ENCODE measurements around the gene C2CD4C.
"Not testable (repeated sequence)": the region's sequence is repeated elsewhere in the genome, so short reads cannot be mapped to it uniquely, and the experiment has no call there.

C2CD4C gene

DNA sequence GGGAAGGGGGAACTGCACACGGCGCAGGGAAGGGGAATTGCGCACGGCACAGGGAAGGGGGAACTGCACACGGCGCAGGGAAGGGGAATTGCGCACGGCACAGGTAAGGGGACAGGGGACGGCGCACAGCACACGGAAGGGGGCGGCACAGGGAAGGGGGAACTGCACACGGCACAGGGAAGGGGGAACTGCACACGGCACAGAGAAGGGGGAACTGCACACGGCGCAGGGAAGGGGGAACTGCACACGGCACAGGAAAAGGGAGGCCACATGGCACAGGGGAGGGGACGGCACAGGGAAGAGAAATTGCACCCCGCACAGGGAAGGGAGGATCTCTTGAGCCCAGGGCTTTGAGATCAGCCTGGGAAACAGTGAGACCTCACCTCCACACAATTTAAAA lies 18.7 kb upstream of the C2CD4C start:
- not testable (repeated sequence) for H3K9ac ChIP-seq (ENCODE audit: low read length in 5 of 5); H3K4me3 ChIP-seq (ENCODE audit: low read depth in 1 of 5, low read length in 5 of 5); H3K27ac ChIP-seq (ENCODE audit: low read depth, low read length); H3K9me3 ChIP-seq (ENCODE audit: control insufficient read depth in 5 of 5, low read length in 5 of 5); H3K27me3 ChIP-seq (ENCODE audit: control insufficient read depth in 5 of 5, insufficient read depth in 4 of 5, low read length in 5 of 5)
- peaks cover 0 to 22% (median 0%) of the 10 kb centered on the region in 5 donors for H3K4me1 ChIP-seq (ENCODE audit: control insufficient read depth in 5 of 5, insufficient read depth in 5 of 5, low read length in 5 of 5)
- peaks cover 0 to 37% (median 6%) of the 10 kb centered on the region in 5 donors for H3K36me3 ChIP-seq (ENCODE audit: control insufficient read depth in 5 of 5, insufficient read depth in 5 of 5, low read length in 5 of 5)

DNA sequence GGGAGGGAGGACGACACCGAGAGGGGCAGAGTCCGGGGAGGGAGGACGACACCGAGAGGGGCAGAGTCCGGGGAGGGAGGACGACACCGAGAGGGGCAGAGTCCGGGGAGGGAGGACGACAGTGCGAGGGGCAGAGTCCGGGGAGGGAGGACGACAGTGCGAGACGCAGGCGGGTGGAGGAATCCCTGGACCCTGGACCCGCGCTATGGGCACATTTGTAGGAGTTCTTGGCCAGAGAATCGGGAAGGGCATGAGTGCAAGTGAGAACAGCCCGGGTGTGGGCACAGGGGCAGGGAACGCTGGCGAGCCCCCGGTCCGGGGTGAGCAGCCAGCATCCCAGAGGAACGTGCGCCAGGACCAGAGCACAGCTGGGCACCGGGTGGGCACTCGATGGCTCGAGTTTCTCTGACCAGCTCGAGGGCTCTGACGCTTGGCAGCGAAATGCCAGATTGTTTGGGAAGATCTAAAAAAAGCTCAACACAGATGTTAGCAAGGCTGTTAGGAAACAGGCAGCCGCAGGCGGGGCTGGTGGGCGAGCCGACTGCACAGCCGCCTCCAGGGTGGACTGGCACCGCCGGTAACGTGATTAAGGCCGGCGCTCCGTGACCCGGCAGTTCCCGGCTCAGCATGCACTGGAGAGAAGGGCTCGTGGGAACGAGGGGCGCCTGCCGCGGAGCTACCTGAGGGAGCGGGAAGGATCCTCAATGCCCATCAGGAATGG lies 17.9 kb upstream of the C2CD4C start:
- Histone ChIP-seq H3K27me3 (ENCODE audit: control insufficient read depth in 5 of 5, insufficient read depth in 4 of 5, low read length in 5 of 5) (peaks cover 0 to 3% (median 0%) of the 10 kb centered on the region in 5 donors), H3K4me3 (ENCODE audit: low read depth in 1 of 5, low read length in 5 of 5) (no peak overlapping the region), H3K9me3 (ENCODE audit: control insufficient read depth in 5 of 5, low read length in 5 of 5) (no peaks in the 10 kb centered on the region), H3K4me1 (ENCODE audit: control insufficient read depth in 5 of 5, insufficient read depth in 5 of 5, low read length in 5 of 5) (peaks cover 0 to 22% (median 0%) of the 10 kb centered on the region in 5 donors), H3K27ac (ENCODE audit: low read depth, low read length) (no peak overlapping the region), H3K9ac (ENCODE audit: low read length in 5 of 5) (no peak overlapping the region), H3K36me3 (ENCODE audit: control insufficient read depth in 5 of 5, insufficient read depth in 5 of 5, low read length in 5 of 5) (peaks cover 0 to 43% (median 12%) of the 10 kb centered on the region in 5 donors)

DNA sequence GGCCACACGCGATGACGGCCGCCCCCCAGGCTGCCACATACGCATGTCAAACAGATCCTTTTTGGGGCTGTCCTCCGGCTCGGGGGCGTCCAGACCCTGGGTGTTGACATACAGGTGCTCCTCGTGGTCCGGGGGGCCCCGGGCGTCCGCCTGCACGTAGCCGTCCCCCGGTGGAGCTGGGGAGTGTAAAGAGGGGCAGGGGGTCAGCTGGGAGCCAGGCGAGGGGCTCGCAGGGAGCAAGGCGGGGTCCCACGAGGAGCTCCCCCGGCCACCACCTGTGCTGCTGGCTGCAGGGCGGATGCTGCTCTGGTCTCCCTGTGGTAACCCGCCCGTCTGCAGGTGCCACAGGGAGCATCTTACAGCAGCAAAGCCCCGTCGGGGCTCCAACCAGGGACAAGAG lies 16.1 kb upstream of the C2CD4C start:
- no peak overlapping the region for H3K9ac ChIP-seq (ENCODE audit: low read length in 5 of 5)
- H3K36me3 ChIP-seq (ENCODE audit: control insufficient read depth in 5 of 5, insufficient read depth in 5 of 5, low read length in 5 of 5): peaks cover 0 to 43% (median 12%) of the 10 kb centered on the region in 5 donors
- H3K4me3 ChIP-seq (ENCODE audit: low read depth in 1 of 5, low read length in 5 of 5): no peak overlapping the region
- peaks cover 0 to 3% (median 0%) of the 10 kb centered on the region in 5 donors for H3K27me3 ChIP-seq (ENCODE audit: control insufficient read depth in 5 of 5, insufficient read depth in 4 of 5, low read length in 5 of 5)
- peaks cover 0 to 27% (median 0%) of the 10 kb centered on the region in 5 donors for H3K4me1 ChIP-seq (ENCODE audit: control insufficient read depth in 5 of 5, insufficient read depth in 5 of 5, low read length in 5 of 5)
- H3K9me3 ChIP-seq (ENCODE audit: control insufficient read depth in 5 of 5, low read length in 5 of 5): no peaks in the 10 kb centered on the region
- H3K27ac ChIP-seq (ENCODE audit: low read depth, low read length): no peak overlapping the region

DNA sequence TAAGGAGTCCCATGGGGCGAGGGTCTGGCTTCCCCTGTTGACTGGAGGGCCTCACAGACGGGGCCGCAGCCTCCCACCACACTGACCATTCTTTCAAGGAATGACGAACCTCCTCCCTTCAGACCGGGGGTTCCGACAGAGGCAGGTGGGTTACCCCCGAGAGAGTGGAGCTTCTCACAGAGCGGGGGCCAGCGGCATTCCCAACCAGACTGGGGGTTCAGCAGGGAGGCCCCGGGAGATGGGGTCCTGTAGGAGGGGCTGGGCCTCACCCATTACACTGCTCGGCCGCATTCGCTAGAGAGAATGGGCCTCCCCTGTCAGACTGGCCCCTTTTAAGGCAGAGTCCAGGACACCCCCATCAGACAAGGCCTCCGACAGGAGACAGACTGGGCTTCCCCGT lies 15.6 kb upstream of the C2CD4C start:
- H3K27ac ChIP-seq (ENCODE audit: low read depth, low read length): no peak overlapping the region
- H3K27me3 ChIP-seq (ENCODE audit: control insufficient read depth in 5 of 5, insufficient read depth in 4 of 5, low read length in 5 of 5): peaks cover 0 to 3% (median 0%) of the 10 kb centered on the region in 5 donors
- peaks cover 0 to 41% (median 12%) of the 10 kb centered on the region in 5 donors for H3K36me3 ChIP-seq (ENCODE audit: control insufficient read depth in 5 of 5, insufficient read depth in 5 of 5, low read length in 5 of 5)

DNA sequence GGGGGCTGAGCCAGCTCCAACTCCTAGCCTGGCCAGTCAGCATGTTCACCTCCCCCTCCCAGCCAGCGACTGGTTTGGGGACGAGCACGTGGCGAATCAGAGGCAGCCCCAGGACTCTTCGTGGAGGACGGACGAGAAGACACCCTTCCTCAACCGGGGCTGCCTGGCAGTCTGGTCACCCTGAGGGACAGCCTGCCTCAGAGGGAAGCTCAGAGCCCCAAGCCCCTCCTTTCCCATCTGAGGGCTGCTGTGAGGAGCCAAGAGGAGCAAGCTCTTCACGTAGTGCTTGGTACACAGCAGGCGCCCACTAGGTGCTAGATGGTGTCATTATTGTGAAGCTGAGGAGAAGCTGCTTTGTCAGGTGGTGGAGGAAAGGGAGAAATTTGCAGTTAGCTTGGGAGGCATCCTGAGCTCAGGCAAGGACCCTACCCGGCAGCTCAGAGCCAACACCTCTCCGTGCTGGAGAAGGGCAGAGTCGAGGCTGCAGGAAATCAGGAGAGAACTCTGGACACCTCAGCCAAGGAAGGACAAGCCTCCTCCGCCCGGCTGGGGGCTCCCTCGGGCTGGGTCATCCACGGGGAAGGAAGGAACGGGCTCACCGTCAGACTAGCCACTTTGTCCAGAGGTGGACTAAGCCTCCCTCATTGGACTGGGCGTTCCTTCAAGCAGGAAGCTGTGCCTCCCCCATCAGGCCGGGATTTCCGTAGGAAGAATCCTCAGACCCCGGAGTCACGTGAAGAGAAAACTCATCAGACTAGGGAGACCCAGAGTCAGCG lies 14.9 kb upstream of the C2CD4C start:
- Histone ChIP-seq H3K9ac (ENCODE audit: low read length in 5 of 5) (no peak overlapping the region), H3K9me3 (ENCODE audit: control insufficient read depth in 5 of 5, low read length in 5 of 5) (no peaks in the 10 kb centered on the region), H3K27ac (ENCODE audit: low read depth, low read length) (no peak overlapping the region), H3K4me1 (ENCODE audit: control insufficient read depth in 5 of 5, insufficient read depth in 5 of 5, low read length in 5 of 5) (peaks cover 0 to 38% (median 4%) of the 10 kb centered on the region in 5 donors), H3K27me3 (ENCODE audit: control insufficient read depth in 5 of 5, insufficient read depth in 4 of 5, low read length in 5 of 5) (peaks cover 0 to 3% (median 0%) of the 10 kb centered on the region in 5 donors), H3K4me3 (ENCODE audit: low read depth in 1 of 5, low read length in 5 of 5) (peak overlapping the region in 1 of 5 donors; percentile 17), H3K36me3 (ENCODE audit: control insufficient read depth in 5 of 5, insufficient read depth in 5 of 5, low read length in 5 of 5) (peaks cover 0 to 36% (median 12%) of the 10 kb centered on the region in 5 donors)

More for the DNA sequence above, 15.6 kb upstream of the C2CD4C start:
- Histone ChIP-seq H3K9ac (ENCODE audit: low read length in 5 of 5) (no peak overlapping the region), H3K9me3 (ENCODE audit: control insufficient read depth in 5 of 5, low read length in 5 of 5) (no peaks in the 10 kb centered on the region), H3K4me3 (ENCODE audit: low read depth in 1 of 5, low read length in 5 of 5) (peak overlapping the region in 1 of 5 donors; percentile 17), H3K4me1 (ENCODE audit: control insufficient read depth in 5 of 5, insufficient read depth in 5 of 5, low read length in 5 of 5) (peaks cover 0 to 32% (median 4%) of the 10 kb centered on the region in 5 donors)

DNA sequence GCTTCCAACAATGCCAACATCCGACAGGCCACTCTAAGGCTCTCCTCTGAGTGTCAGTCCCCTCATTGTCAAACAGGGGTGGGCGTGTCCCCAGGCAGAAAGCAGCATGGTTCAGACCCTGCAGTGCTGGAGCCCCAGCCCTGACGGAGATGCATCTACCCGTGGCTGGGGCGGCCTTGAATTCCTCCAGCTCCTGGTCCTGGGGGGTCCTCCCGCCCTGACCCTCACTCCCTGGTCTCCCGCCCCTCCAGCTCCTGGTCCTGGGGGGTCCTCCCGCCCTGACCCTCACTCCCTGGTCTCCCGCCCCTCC lies 13.9 kb upstream of the C2CD4C start:
- H3K9me3 ChIP-seq (ENCODE audit: control insufficient read depth in 5 of 5, low read length in 5 of 5); H3K27me3 ChIP-seq (ENCODE audit: control insufficient read depth in 5 of 5, insufficient read depth in 4 of 5, low read length in 5 of 5); H3K27ac ChIP-seq (ENCODE audit: low read depth, low read length); H3K4me3 ChIP-seq (ENCODE audit: low read depth in 1 of 5, low read length in 5 of 5); H3K9ac ChIP-seq (ENCODE audit: low read length in 5 of 5): not testable (repeated sequence)
- H3K36me3 ChIP-seq (ENCODE audit: control insufficient read depth in 5 of 5, insufficient read depth in 5 of 5, low read length in 5 of 5): peaks cover 0 to 32% (median 6%) of the 10 kb centered on the region in 5 donors
- peaks cover 0 to 41% (median 4%) of the 10 kb centered on the region in 5 donors for H3K4me1 ChIP-seq (ENCODE audit: control insufficient read depth in 5 of 5, insufficient read depth in 5 of 5, low read length in 5 of 5)

DNA sequence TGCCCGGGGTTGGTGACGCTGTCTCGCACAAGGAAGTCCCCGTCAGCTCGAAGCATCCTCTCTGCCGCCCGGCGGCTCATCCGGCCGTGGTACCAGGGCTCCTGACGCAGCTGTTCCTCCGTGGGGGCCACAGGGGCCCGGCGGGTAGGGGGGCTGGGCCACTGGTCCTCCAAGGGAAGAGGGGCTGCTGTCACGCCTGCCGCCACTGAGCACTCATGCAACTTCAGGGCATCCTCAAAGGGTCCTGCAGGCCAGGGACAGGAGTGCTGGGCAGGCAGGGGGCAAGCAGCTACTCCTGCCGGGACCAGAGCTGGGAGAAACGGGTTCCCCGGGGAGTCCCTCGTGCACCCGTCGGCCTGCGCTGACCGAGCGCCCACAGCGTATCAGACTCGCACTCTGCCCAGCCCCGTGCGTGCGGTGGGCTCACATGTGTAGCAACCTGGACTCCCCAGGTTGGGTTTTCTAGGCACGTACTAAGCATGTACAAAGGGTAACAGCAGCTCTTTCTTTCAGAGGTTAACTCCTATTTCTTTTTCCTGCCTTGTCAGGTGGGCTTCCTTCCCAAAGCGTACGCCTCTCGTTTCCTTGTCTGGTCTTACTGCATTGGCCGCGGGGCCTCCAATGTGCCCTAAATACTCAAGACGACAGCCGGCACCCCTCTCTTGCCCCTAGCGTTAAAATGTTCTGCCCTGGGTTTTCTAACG lies 13.4 kb upstream of the C2CD4C start:
- peaks cover 0 to 32% (median 7%) of the 10 kb centered on the region in 5 donors for H3K36me3 ChIP-seq (ENCODE audit: control insufficient read depth in 5 of 5, insufficient read depth in 5 of 5, low read length in 5 of 5)
- no peak overlapping the region for H3K4me3 ChIP-seq (ENCODE audit: low read depth in 1 of 5, low read length in 5 of 5)
- H3K27ac ChIP-seq (ENCODE audit: low read depth, low read length): no peak overlapping the region
- peaks cover 0 to 38% (median 4%) of the 10 kb centered on the region in 5 donors for H3K4me1 ChIP-seq (ENCODE audit: control insufficient read depth in 5 of 5, insufficient read depth in 5 of 5, low read length in 5 of 5)
- no peak overlapping the region for H3K9ac ChIP-seq (ENCODE audit: low read length in 5 of 5)
- H3K27me3 ChIP-seq (ENCODE audit: control insufficient read depth in 5 of 5, insufficient read depth in 4 of 5, low read length in 5 of 5): peaks cover 0 to 3% (median 0%) of the 10 kb centered on the region in 5 donors
- no peaks in the 10 kb centered on the region for H3K9me3 ChIP-seq (ENCODE audit: control insufficient read depth in 5 of 5, low read length in 5 of 5)

DNA sequence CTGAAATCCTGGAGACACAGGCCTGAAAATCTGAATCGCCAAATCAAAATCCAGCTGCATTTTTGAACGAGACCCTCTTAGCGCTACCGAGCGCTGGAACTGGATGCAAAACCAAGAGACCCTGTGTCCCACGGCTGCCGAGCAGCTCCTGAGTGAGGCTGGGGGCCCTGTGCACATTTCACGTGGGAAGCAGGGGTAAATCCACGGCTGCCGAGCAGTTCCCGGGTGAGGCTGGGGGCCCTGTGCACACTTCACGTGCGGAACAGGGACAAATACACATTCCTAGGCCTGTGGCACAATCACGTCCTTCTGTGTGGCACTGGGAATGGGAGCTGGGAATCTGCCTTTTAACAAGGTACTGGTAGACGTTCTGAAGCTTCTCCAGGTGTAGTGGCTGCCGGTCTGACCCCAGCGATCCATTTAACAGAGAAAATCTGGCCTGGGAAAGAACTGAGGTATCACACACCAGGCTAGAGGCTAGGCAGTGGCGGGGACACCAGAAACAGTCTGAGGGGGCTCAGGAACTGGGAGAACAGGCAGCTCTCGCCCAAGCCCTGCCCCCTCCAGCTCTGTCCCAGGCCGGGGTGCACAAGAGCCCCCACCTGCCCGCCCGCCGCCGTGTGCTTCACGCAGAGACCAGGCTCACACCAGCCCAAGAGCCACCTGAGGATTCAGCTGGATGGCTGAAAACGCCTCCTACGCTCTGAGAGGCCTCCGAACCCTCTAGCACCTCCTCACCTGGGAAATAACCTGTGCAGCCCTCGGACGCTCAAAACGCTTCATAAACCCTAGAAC lies 11.0 kb upstream of the C2CD4C start:
- Histone ChIP-seq H3K9ac (ENCODE audit: low read length in 5 of 5) (peak overlapping the region in 2 of 5 donors; percentile 16 to 59), H3K27me3 (ENCODE audit: control insufficient read depth in 5 of 5, insufficient read depth in 4 of 5, low read length in 5 of 5) (peaks cover 0 to 3% (median 0%) of the 10 kb centered on the region in 5 donors), H3K36me3 (ENCODE audit: control insufficient read depth in 5 of 5, insufficient read depth in 5 of 5, low read length in 5 of 5) (peaks cover 0 to 45% (median 9%) of the 10 kb centered on the region in 5 donors), H3K4me1 (ENCODE audit: control insufficient read depth in 5 of 5, insufficient read depth in 5 of 5, low read length in 5 of 5) (peaks cover 0 to 35% (median 4%) of the 10 kb centered on the region in 5 donors), H3K4me3 (ENCODE audit: low read depth in 1 of 5, low read length in 5 of 5) (peak overlapping the region in 3 of 5 donors; percentile 25 to 42 (median 39)), H3K27ac (ENCODE audit: low read depth, low read length) (peak overlapping the region; percentile 41), H3K9me3 (ENCODE audit: control insufficient read depth in 5 of 5, low read length in 5 of 5) (no peaks in the 10 kb centered on the region)

Measured in subcutaneous abdominal adipose tissue (tissue), 5 donors.